HG02885 (cell line): ENCODE measurements around the gene PCBP3.
"Not testable (repeated sequence)": the region's sequence is repeated elsewhere in the genome, so short reads cannot be mapped to it uniquely, and the experiment has no call there.

Experiments
- ATAC-seq: cut with Tn5 transposase; IDR thresholded peaks from one replicate; pipeline ENCODE4 v1.9.1; 2021; ENCODE audit warnings: mild to moderate bottlenecking; ENCODE audit not compliant: unreplicated experiment, poor library complexity

The PCBP3 gene

GRCh38 chr21:45945868-45946210, 302.3 kb downstream of the PCBP3 start:
- ATAC-seq = no peak

- ATAC-seq = no peak
These were observed 303.8 kb downstream of the PCBP3 start for GRCh38 chr21:45947296-45947695.

GRCh38 chr21:45947716-45948255, 304.3 kb downstream of the PCBP3 start:
- ATAC-seq = no peak

- ATAC-seq = no peak
These were observed 305.1 kb downstream of the PCBP3 start for GRCh38 chr21:45948576-45949141.

- no peak for ATAC-seq
These were observed 306.6 kb downstream of the PCBP3 start for GRCh38 chr21:45949928-45950739.

GRCh38 chr21:45950740-45951515, 307.4 kb downstream of the PCBP3 start:
- no peak for ATAC-seq

GRCh38 chr21:45951676-45952075, 308.2 kb downstream of the PCBP3 start:
- no peak for ATAC-seq

- ATAC-seq = not testable (repeated sequence)
These were observed 309.0 kb downstream of the PCBP3 start for GRCh38 chr21:45952527-45952926.

- ATAC-seq = no peak
These were observed 309.4 kb downstream of the PCBP3 start for GRCh38 chr21:45952974-45953373.

GRCh38 chr21:45954261-45954660, 310.7 kb downstream of the PCBP3 start:
- no peak for ATAC-seq

- ATAC-seq = no peak
These were observed 311.4 kb downstream of the PCBP3 start for GRCh38 chr21:45954921-45955320.

- no peak for ATAC-seq
These were observed 314.0 kb downstream of the PCBP3 start for GRCh38 chr21:45957551-45957950.

GRCh38 chr21:45957981-45958600, 314.6 kb downstream of the PCBP3 start:
- no peak for ATAC-seq

GRCh38 chr21:45959182-45959581, 315.7 kb downstream of the PCBP3 start:
- no peak for ATAC-seq

- no peak for ATAC-seq
These were observed 316.4 kb downstream of the PCBP3 start for GRCh38 chr21:45959779-45960390.

GRCh38 chr21:45961408-45961807, 317.9 kb downstream of the PCBP3 start:
- not testable (repeated sequence) for ATAC-seq

GRCh38 chr21:45962531-45963231, 319.2 kb downstream of the PCBP3 start:
- ATAC-seq = no peak

- ATAC-seq = no peak
These were observed 319.7 kb downstream of the PCBP3 start for GRCh38 chr21:45963232-45963570.

GRCh38 chr21:45964649-45965048, 321.1 kb downstream of the PCBP3 start:
- ATAC-seq = no peak
